Measurements from ENCODE around the gene PDHX.
"Not testable (repeated sequence)": the region's sequence is repeated elsewhere in the genome, so short reads cannot be mapped to it uniquely, and the experiment has no call there.

The PDHX gene
- total RNA-seq = 38.0 to 76.6 (median 52.4) reads per million in 18 experiments

GRCh38 chr11:34916015-34916842 is at the start of gene PDHX, which contains the start of gene APIP:
PDHX (plus strand) TSS chr11:34916618; CDS start chr11:34916656, 38 bp downstream.
APIP (minus strand) TSS chr11:34916379; CDS start chr11:34916284, 95 bp downstream.
- DNase-seq = peak; percentile 98 to 99

GRCh38 chr11:34869425-34869824 is 47.0 kb upstream of the PDHX start:
- DNase-seq = no peak

GRCh38 chr11:34870548-34871196 is 45.7 kb upstream of the PDHX start:
- no peak for DNase-seq

- DNase-seq = no peak
These were observed 42.2 kb upstream of the PDHX start for GRCh38 chr11:34874202-34874601.

- no peak for DNase-seq
These were observed 38.9 kb upstream of the PDHX start for GRCh38 chr11:34877375-34877975.

GRCh38 chr11:34881900-34882299 is 34.5 kb upstream of the PDHX start:
- no peak for DNase-seq

- DNase-seq = no peak
These were observed 29.8 kb upstream of the PDHX start for GRCh38 chr11:34886609-34887008.

- DNase-seq = no peak
These were observed 29.2 kb upstream of the PDHX start for GRCh38 chr11:34887260-34887659.

- DNase-seq = no peak
These were observed 26.3 kb upstream of the PDHX start for GRCh38 chr11:34890089-34890488.

- DNase-seq = peak; percentile 50 to 59
These were observed 25.6 kb upstream of the PDHX start for GRCh38 chr11:34890812-34891211.

GRCh38 chr11:34891611-34892010 is 24.8 kb upstream of the PDHX start:
- no peak for DNase-seq

GRCh38 chr11:34893416-34893815 is 23.0 kb upstream of the PDHX start:
- DNase-seq = no peak

GRCh38 chr11:34896191-34896590 is 20.2 kb upstream of the PDHX start:
- not testable (repeated sequence) for DNase-seq

- no peak for DNase-seq
These were observed 19.1 kb upstream of the PDHX start for GRCh38 chr11:34897171-34897870.

GRCh38 chr11:34898474-34898873 is 17.9 kb upstream of the PDHX start:
- DNase-seq = no peak

GRCh38 chr11:34899633-34900016 is 16.8 kb upstream of the PDHX start:
- DNase-seq = no peak

GRCh38 chr11:34904421-34904955 is 11.9 kb upstream of the PDHX start:
- DNase-seq = no peak

GRCh38 chr11:34905666-34906065 is 10.8 kb upstream of the PDHX start:
- DNase-seq = no peak

- no peak for DNase-seq
These were observed 8.4 kb upstream of the PDHX start for GRCh38 chr11:34907934-34908593.

- DNase-seq = no peak
These were observed 7.0 kb upstream of the PDHX start for GRCh38 chr11:34909415-34909814.

- peak; percentile 46 to 81 for DNase-seq
These were observed 6.5 kb upstream of the PDHX start for GRCh38 chr11:34909955-34910354.

- no peak for DNase-seq
These were observed 5.6 kb upstream of the PDHX start for GRCh38 chr11:34910817-34911216.
